Keratinocyte (primary cell): ENCODE results near the gene EPOP.

Experiments
- CTCF ChIP-seq, 3 experiments: IDR thresholded peaks in 1 of 3; conservative IDR thresholded peaks in 1 of 3; optimal IDR thresholded peaks in 1 of 3; 2 replicates in 2 of 3; 3 replicates in 1 of 3; pipeline versions ENCODE3 to v1.5.1; 2011; ENCODE audit warnings: low read length in 3 of 3, mild to moderate bottlenecking in 3 of 3, moderate library complexity in 2 of 3, control low read depth in 1 of 3, inconsistent platforms in 1 of 3; ENCODE audit not compliant: insufficient read depth in 2 of 3; ENCODE audit errors: extremely low read depth in 1 of 3
- EZH2 ChIP-seq: IDR thresholded peaks from one replicate; pipeline ENCODE4 v1.6.1; 2012; ENCODE audit warnings: inconsistent platforms, mild to moderate bottlenecking, low read length, moderate library complexity

- TF ChIP-seq CTCF (optimal IDR thresholded peaks at IDR 0.05 in 1 of 3, IDR thresholded peaks at IDR 0.05 in 1 of 3, conservative IDR thresholded peaks at IDR 0.05 in 1 of 3; ENCODE audit: extremely low read depth in 1 of 3, insufficient read depth in 2 of 3, low read length in 3 of 3) (no peak), EZH2 (no peak)
Measured at GRCh38 chr17:38704606-38705522, 30.1 kb upstream of the EPOP start, which contains the start of gene MLLT6.
